ENCODE measurements around the gene BAIAP3.
A peak's percentile ranks its signal among the peaks of the same experiment; 100 is the strongest.

Gene BAIAP3

DNA sequence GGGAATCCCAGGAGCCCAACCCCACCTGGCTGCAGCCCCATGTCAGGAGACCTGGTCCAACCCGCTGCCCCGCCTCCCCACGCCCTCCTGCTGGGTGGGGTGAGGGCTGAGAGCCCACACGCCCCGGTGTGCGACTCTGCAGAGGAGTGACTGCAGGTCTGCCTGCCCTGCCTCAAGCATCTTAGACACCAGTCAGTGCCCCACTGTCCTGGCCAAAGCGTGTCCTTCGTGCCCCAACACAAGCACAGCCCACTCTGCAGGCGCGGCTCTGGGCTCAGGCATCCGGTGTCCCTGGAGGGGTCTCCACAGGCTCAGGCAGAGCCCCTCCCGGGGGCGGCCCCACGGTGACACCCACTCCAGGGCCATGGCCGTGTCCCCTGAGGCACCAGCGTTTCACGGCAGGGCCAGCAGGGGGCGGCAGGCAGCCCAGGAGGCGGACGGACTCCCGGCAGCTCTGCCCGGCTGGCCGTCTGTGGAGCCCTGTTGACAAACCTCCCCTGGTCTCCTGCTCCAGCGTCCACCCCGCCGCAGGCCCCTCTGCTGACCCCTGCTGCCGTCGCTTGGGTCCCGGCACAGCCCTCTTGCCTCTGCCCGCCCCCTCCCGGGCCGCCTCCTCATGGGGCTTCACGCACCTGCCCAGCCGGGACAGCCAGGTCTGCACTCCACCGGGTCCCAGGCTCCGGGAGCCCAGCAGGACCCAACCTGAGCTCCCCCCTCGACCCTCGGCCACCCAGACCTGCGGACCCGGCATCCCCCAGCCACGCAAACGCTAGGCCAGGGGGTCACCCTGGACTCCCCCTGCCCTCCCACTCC, 32.6 kb upstream of the BAIAP3 start:
- DNase-seq, result peak; percentile 77

DNA sequence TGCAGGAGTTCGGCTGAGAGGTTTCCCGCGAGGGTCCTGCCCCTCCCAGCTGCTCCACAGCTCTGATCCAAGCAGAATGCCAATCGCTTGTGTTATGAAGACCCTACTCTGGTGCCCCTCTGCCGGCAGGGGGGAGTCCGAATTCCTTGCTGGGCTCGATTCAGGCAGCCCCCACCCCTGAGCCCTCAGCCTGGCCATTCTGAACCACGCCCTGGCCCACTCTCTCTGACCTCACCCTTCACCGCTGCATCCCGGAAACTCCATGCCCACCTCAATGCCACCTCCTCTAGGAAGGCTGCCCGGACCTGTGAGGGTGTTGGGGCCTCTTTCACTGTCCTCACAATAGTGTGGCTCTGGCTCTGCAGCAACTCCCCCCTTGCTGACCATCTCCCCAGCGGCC, 31.9 kb upstream of the BAIAP3 start:
- DNase-seq, result no peak

DNA sequence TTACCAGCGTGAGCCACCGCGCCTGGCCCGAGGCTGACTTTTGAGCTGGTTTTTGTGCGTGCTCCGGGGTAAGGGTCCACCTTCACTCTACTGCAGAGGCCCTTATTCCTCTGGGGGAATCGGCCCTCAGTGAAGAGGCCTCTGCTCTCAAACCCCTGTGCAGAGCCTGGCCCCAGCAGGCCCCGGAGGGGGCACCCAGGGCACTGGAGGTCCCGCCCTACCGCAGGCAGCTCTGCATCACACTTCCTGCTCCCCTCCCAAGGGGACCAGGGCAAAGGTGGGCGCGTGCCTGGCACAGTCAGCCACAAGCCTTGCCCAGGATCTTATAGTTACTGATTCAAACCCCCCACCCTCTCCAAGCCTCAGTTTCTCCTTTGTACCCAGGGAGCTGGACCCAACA, 27.6 kb upstream of the BAIAP3 start:
- no peak for DNase-seq

DNA sequence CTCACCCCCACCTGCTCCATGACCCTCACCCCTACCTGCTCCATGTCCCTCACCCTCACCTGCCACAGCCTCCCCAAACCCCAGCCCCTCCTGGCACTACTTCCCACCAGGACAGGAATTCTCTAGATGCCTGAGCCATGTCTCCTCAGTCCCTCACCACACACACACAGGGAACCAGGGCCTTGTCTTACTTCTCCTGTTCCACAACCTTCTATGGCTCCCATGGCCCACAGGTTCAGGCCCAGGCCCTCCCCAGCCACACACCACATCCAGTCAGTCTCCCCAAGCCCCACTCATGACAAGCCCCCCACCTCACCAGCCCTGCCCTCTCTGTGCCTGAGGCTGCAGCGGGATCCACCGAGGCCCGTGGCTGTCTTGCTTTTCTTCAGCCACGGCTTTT, 27.1 kb upstream of the BAIAP3 start:
- DNase-seq, result no peak

DNA sequence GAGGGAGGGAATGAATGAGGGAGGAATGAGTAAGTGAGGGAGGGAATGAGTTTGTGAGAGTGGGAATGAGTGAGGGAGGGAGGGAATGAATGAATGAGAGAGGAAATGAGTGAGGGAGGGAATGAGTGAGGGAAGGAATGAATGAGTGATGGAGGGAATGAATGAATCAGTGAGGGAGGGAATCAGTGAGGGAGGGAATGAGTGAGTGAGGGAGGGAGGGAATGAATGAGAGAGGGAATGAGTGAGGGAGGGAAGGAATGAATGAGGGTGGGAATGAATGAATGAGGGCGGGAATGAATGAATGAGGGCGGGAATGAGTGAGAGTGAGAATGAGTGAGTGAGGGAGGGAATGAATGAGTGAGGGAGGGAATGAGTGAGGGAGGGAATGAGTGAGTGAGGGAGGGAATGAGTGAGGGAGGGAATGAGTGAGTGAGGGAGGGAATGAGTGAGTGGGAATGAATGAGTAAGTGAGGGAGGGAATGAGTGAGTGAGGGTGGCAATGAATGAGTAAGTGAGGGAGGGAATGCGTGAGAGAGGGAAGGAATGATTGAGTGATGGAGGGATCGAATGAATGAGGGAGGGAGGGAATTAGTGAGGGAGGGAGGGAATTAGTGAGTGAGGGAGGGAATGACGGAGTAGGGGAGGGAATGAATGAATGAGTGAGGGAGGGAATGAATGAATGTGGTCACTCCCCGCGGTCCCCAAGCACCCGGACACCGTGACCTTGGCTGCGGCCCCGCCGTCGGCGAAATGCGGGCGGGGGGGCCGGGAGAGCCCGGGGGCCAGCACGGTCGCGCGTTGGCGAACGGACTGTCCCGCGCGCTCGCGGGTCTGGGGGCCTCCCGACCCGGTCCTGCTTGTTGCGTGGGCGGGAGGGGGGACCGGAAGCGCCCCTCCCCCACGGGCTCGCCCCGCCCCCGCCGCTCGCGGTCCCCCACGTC, 25.1 kb upstream of the BAIAP3 start:
- no peak for DNase-seq

DNA sequence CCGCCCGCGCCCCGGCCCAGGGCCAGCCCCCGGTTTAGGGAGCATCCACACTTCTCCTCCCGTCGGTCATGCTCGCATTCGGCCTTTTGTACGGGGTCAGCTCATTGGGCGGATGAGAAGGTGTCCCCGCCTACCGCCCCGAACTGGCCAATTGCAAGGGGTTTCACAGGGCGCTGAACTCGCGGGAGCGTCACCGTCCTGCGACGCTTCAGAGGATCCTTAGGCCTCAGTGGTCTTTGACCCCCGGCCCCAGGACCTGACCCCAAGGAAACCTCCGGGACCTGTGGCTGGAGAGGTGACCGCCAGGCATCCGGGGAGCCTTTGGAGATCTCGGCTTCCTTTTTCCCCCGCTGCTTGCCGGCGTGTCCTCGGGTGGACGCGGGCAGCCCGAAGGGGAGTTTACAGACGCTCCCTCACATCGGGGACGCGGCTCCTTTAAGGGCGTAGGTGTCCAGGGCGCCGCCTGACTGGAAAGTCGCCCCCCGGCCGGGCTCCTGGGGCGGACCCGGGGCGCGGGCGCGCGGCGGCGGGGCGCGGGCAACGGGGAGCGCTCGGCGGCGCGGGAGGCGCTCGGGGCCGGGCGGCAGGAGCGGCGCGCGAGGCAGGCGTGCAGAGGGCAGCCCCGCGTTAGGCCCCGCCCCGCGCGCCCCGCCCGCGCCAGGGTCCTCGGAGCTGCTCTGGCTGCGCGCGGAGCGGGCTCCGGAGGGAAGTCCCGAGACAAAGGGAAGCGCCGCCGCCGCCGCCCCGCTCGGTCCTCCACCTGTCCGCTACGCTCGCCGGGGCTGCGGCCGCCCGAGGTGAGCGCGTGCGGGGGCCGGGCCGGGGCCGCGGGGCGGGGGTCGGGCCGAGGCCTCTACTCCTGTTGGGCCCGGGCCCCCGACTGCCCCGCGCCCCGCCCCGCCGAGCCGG, 24.2 kb upstream of the BAIAP3 start, which contains the start of gene UBE2I:
UBE2I (plus strand) TSS at position 660 of the 909 bp plus-strand sequence. CDS start 4,395 bp downstream, outside the sequence.
- DNase-seq, result peak; percentile 95

DNA sequence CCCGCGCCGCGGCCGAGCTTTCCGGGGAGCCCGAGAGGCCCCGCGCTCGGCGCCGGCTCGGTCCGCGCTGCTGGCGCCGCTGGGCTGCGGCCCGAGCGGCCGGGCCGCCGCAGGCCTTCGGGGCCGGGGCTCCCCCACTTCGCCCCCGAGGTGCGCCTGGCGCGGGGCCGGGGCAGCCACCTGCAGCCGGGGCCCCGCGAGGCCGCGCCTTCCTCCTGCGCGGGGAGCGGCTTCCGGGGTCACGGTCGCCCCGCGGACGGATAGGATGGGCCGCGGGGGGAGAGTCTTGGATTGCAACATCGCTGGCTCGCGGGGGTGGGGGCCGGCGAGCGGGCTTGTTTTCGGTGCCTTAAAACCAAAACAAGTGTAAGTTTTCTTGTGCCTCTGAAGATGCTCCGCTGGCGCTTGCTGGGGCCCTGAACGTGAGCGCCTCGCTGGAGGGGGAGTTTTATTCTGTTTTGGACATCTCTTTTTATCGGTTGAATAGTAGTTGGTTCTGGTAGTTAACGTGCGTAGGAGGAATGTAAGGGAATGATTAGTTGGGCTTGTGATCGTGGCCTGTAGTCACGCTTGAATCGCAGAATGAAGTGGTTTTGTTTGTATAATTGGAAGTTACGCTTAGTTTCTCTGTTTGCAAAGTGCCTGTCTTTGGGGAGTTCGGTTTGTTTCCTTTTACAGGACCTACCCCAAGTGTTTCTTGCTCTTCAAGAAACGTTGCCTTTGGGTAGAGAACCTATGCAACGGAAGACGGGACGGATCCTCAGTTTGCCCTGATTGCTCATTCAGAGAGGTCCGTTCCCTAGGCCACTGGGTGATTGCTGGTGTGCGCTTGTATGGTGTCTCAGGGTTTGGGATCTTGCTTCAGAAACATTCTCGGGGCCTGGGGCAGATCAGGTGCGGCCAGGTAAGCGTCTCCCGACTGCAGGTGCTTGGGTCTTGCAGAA, 23.3 kb upstream of the BAIAP3 start:
- DNase-seq, result peak; percentile 60

DNA sequence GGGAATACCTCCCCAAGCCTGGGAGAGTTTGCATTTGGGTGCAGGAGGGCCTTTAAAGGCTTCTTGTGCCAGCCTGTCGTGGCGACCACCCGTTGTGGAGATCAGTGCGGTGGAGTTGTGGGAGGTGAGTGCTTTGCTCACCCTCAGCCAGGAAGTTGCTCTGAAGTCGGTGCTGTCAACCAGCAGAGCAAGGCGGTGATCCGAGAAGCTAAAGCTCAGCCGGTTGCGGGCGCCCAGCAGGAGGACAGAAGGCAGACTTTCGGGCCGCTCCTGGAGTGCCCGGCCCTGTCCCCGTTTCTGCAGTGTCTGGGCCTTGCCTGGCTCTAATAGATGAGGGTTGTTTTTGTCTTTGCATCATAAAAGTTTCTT, 22.6 kb upstream of the BAIAP3 start:
- DNase-seq, result no peak

DNA sequence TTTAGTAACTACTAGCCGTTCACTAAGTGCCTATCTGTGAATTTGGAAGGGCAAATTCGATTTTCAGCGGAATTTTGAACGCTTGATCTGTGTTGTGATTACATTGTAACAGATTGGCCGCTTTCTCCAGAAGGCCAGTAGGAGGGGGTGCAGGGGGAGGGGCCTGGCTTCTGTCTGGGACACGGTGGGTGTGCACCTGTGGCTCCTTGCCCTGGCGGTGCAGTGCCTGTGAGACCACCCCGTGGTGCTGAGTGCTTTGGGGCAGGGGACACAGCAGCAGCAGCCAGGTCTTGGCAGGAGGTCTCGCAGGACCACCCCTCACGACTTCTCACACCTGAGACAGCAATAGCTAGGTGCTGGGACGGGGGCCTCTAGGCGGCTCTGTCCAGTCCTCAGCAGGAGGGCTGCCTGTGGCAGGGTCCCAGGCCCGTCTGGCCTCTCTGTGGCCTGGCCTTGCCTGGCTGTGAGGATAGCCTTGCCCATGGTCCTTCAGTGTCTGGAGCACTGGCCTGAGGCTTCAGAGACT, 22.2 kb upstream of the BAIAP3 start:
- no peak for DNase-seq

DNA sequence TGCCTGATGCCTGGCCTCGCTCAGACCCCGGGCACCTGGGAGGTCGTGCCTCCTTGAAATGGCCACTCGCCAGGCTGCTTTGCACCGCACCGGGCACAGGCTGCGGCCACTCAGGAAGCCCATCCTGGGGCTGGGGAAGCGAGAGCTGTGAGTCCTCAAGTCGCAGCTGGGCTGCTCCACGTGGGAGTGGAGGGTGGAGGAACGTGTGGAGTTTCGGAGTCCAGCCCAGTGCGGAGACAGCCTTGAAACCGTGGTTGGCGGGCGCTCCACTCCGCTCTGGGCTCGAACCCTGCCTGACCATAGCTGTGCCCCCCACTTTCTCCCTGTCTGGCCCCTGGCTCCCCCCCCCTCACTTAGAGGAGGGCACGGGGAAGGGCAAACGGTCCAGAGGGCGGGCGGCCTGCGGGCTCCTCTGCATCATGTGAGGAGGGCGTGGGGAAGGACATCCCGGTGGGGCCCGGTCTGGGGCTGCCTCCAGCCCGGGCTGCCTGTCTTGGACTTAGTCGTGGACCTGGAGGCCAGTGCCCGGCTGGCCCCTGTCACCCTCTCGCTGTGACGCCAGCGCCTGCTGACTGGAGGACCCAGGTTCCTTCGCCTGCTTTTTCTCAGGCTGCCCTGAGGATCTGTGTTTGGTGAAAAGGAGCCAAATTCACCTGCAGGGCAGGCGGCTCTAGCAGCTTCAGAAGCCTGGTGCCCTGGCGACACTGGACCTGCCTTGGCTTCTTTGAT, 21.5 kb upstream of the BAIAP3 start:
- no peak for DNase-seq

DNA sequence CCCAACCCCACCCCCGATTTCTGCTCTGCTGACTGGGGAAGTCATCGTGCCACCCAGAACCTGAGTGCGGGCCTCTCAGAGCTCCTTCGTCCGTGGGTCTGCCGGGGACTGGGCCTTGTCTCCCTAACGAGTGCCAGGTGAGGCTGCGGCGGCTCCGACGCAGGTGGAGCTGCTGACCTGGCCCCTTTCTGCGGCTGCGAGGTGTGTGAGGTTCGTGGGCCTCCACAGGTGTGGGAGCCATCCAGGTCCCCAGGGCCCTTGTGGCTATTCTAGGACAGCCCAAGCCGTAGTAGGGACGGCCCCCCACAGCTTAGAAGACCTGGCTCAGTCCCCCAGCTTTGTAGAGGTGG, 21.0 kb upstream of the BAIAP3 start:
- no peak for DNase-seq

DNA sequence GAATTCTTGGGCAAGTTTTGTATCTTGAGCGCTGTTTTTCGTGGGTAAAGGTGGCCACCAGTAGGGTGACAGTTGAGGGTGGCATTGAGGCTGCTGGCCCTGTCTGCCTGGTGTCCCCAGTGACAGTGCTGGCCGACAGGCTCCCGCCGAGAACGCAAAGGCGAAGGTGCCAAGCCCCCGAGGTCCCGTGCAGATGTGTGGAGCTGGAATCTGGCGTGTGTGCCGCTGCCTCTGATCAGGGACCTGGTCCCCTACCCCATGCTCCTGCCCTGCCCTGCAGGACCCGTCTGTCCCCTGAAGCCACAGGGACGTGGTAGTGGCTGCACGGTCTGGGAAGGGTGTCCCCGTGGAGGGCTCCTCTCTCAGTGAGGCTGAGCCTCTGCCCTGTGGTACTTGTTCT, 20.5 kb upstream of the BAIAP3 start:
- DNase-seq, result no peak

DNA sequence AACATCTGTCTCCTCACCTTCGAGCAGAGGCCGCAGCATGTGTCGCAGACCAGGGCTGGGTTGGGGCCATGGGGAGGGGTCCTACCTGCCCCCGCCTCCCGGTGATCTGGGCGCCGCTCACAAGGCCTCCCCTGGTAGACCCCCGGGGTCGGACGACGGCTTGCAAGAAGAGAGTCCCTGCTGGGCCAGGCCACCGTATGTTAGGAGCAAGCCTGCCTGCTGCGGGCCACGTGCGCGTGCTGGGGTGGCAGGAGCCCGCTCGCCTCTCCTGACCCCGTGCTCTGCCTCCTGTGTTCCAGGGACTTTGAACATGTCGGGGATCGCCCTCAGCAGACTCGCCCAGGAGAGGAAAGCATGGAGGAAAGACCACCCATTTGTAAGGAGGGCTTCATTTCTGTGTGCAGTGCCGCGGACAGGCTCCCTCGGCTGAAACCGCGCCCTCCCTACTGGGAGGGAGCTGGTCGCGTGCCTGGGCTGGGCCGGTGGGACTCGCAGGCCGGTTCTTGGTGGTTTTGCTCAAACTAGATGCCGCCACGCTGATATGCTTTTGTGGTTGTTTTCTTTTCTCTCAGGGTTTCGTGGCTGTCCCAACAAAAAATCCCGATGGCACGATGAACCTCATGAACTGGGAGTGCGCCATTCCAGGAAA, 19.6 kb upstream of the BAIAP3 start:
- DNase-seq, result no peak

DNA sequence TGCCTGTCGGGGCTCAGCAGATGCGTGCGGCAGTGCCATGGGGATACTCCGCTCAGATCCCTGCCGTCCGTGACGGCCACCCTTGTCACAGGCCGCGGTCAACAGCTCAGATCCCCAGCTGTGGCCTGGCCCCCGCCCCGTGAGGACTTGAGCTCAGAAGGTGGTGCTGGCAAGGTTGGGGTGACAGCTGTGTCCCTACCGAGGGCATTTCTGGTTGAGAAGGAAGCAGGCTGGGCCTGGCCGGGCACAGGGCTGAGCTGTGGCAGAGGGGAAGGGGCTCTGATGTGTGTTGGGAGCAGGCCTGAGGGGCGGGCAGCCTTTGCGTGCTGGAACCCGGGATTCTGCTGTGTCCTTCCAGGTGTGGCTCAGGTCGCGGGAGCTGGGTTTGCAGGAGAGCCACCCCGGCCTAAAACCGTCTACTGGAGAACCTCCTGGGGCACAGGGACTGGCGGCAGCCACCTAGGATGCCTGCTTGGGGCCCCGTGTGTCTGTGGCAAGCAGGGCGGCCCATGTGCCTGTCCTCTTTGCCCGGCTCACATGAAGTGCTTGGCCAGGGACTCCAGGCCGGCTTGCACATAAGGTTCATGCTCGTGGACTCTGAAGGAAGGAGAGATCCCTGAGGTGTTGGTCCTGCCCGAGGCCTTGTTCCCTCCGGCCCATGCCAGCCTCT, 18.9 kb upstream of the BAIAP3 start:
- DNase-seq, result no peak

DNA sequence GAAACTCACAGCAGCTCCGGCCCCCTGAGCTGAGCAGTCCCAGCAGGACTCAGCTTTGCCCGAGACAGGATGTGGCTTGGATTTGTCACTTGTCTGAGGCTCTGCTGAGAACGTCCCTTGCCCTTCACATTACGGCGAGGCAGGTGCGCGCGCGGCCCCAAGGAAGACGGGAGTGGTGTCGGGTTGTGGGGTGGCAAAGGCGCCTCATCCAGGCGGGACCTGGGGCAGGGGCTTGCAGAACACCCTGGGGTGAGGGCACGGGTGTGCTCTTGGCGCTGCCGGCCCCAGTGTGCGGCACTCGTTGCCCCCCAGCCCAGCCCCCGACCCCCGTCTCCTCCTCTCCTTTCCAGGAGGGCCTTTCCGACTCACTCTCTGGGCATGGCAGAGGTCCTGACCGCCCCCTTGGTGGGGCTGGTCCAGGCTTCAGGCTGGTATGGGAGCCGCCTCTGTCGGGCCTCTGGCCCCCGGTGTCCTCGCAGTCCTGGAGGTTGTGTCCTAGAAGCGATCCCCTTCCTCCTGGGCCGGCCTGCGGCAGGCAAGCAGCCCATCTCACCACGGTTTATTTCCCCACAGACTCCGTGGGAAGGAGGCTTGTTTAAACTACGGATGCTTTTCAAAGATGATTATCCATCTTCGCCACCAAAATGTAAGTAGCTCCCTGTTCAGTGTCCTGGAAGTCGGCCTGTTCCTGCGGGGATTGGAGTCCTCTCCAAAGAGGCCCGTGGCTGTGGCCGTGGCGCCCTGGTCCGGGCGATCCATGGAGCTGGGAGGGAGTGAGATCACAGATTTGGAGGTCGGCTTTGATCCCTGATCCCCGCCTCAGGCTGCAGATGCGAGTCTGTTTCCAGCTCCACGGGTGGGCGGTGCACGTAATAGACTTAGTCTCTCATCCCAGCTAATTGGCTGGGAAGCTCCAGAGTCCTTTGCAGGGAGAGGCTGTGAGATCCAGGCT, 18.1 kb upstream of the BAIAP3 start:
- no peak for DNase-seq

DNA sequence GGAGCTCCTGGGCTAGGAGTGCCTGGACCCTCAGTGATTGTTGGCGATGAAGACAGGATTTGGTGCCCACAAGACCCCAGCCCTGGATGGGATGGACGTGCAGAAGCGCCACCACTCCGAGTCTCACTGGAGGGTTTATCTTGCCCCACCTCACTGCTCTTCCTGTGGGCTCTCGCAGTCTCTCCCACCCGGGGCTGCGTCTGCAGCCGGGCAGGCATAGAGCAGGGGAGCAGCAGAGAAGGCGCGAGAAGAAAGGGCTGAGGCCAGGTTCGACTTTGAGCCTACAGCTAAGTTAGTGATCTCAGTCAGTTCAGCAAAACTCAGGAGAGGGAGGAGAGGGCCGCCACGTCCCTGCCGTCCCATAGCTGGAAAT, 17.4 kb upstream of the BAIAP3 start:
- DNase-seq, result no peak

DNA sequence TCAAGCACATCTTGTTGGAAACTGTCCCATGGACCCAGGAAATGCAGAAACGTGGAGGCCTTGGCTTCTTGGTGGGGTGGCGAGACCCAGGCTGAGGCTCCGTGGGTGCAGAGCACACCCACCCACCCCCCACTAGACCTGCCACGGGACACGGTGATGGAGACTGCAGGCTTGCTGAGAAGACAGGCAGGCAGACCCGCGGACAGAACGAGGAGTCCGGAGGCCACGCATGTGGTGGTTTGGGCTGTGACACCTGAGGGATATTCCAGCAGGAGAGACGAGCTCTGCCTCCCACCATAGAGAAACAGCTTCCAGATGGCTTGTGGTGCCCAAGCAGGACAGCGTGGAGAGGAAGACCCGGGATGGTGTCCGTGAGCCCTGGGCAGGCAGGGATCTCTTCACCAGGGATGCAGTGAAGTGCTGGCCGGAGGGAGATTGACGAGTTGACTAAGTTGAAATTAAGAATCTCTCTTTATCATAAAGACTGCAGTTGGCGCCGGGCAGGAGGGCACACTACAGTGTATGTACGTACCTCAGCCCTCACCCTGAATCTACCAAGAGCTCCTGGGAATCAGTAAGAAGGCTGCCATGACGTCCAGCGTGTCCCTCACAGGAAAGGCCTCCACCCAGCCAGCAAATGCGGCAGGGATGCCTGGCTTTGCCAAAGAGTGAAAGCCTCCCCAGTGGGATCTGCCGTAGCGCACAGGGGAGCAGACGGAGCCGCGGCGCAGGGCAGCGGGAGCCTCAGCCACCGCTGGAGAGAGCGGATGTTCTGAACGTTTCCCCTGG, 15.8 kb upstream of the BAIAP3 start:
- DNase-seq, result no peak

DNA sequence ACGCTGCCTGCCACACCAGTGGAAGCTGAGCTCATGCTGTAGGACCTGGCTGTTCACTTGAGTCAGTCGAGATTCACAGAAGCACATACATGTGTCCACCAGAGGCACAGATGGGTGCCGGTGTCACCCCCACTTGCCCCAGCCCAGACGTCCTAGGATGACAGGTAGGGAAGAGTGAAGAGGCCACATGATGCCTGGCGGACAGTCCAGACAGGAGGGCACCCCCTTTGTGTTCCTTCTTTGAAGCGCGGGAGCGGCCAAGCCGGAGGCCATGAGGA, 15.2 kb upstream of the BAIAP3 start:
- DNase-seq, result no peak
